NCI-H128 (cell line): Measurements from ENCODE around the gene MLH1.

ENCODE experiments used
- DNase-seq: peaks from one replicate; lab custom pipeline; 2025; ENCODE audit not compliant: unreplicated experiment; lab: John Stamatoyannopoulos, UW

The MLH1 gene

GRCh38 chr3:37087870-37088269 is 94.6 kb downstream of the MLH1 start:
- DNase-seq = no peak

GRCh38 chr3:37092484-37092883 is 99.2 kb downstream of the MLH1 start:
- DNase-seq = no peak

GRCh38 chr3:37093481-37093880 is 100.2 kb downstream of the MLH1 start:
- DNase-seq = no peak

GRCh38 chr3:37094636-37095035 is 101.3 kb downstream of the MLH1 start:
- no peak for DNase-seq

- no peak for DNase-seq
These were observed 103.0 kb downstream of the MLH1 start for GRCh38 chr3:37096288-37096687.

- DNase-seq = no peak
These were observed 103.7 kb downstream of the MLH1 start for GRCh38 chr3:37096975-37097374.

- no peak for DNase-seq
These were observed 104.5 kb downstream of the MLH1 start for GRCh38 chr3:37097776-37098175.

- DNase-seq = no peak
These were observed 105.6 kb downstream of the MLH1 start for GRCh38 chr3:37098884-37099283.

- no peak for DNase-seq
These were observed 106.2 kb downstream of the MLH1 start for GRCh38 chr3:37099469-37099868.

- DNase-seq = no peak
These were observed 107.1 kb downstream of the MLH1 start for GRCh38 chr3:37100411-37100810.
